NB4 (cell line): Measurements from ENCODE around the gene ADK.

ENCODE experiments used
- MYC ChIP-seq: IDR thresholded peaks from 2 replicates; pipeline ENCODE4 v1.6.1; 2011; ENCODE audit warnings: low read depth, low read length
- POLR2A ChIP-seq: IDR thresholded peaks from 2 replicates; pipeline ENCODE4 v1.6.1; 2011; ENCODE audit warnings: mild to moderate bottlenecking; ENCODE audit not compliant: insufficient read length; ENCODE audit errors: extremely low read depth
- TF ChIP-seq, protein P1 (sequence below): IDR thresholded peaks from one replicate; pipeline ENCODE4 v1.5.1; 2012; ENCODE audit warnings: low read depth, low read length

GRCh38 chr10:74243067-74243466 lies 92.0 kb downstream of the ADK start:
- TF ChIP-seq, protein P1, sequence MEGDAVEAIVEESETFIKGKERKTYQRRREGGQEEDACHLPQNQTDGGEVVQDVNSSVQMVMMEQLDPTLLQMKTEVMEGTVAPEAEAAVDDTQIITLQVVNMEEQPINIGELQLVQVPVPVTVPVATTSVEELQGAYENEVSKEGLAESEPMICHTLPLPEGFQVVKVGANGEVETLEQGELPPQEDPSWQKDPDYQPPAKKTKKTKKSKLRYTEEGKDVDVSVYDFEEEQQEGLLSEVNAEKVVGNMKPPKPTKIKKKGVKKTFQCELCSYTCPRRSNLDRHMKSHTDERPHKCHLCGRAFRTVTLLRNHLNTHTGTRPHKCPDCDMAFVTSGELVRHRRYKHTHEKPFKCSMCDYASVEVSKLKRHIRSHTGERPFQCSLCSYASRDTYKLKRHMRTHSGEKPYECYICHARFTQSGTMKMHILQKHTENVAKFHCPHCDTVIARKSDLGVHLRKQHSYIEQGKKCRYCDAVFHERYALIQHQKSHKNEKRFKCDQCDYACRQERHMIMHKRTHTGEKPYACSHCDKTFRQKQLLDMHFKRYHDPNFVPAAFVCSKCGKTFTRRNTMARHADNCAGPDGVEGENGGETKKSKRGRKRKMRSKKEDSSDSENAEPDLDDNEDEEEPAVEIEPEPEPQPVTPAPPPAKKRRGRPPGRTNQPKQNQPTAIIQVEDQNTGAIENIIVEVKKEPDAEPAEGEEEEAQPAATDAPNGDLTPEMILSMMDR: no peak
- no peak for TF ChIP-seq POLR2A
- no peak for TF ChIP-seq MYC
